Amniotic stem cell (primary cell): ENCODE measurements around the gene ARHGDIB.

Source experiments
- DNase-seq: peaks from one replicate; lab custom pipeline; 2025; lab: John Stamatoyannopoulos, UW

The ARHGDIB gene

DNA sequence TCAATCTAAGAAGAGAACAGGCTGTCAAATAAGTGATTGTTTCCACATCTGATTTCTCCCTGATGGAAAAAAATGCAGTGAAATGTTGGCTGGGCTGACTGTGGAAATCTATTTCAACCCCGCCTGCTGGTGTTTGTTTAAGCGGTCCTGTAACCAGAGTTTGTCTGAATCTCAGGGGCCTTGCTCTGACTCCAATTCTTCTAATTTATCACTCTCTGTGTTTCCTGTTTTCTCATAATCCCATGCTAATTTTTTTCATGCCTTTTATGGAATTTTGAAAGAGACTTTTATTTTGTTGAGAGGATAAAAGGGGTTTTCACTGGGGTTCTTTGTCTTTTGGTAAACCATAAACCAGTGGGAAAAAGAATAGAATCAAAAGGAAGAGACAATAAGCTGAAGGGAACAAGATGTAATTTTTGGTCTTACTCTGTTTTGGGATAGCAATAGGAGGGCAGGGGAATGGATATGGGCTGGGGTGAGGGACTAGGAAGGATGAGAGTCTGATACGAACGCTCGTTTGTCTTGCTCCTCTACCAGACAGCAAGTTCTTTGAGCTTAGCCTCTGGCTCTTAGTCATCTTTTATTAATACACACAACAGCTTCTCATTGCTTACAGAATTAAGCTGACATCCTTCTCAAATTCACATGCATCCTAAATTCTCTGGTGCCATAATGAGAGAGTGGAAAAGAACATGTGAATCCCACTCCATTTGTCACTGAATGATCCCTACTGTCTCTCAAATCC is 67.7 kb downstream of the ARHGDIB start:
- no peak for DNase-seq

DNA sequence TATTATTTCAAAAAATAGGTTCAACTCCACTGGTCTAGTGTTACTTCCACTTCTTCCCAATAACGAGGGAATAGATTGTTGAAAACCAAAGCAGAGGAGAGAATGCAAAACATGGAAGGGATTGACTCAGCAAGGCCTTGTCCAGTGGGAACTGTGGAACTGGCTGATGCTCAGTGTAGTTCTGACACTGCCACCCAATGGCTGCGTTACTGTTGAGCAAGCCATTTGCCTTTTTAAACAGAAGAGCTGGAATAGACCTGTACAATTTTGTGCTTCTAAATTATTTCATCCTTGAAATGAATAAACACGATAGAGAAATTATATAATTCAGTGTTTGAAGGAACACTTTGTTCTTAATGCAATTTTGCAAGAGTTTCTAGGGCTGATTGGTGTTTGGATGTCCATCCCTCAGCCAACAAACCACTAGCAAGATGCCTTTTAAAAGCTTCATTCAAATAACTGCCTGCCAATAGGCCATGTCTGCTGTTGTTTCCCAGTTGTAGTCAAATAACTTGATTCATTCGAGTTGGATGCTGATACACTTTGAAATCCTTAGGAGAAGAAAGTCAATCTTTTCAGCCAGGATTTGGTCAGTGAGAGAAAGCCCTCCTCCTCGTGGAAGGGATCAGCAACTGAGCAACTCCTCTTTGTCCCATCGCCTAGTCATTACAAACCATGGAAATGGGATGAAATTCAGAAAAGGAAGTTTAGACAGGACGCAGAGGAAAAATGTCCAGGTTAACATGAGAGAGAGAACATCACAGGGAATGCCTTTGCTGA is 68.5 kb downstream of the ARHGDIB start:
- DNase-seq = no peak
